Endodermal cell (in vitro differentiated cells): ENCODE data around the gene LHFPL3. TPM values are rescaled to one million over a fixed set of nuclear protein-coding genes. Genes with fewer than 3 reads are reported as not detected.

Source experiments
- DNase-seq: peaks from one replicate; pipeline ENCODE4 v3.0.0-alpha.2; 2017
- H3K27ac ChIP-seq: 2 replicates; pipeline ENCODE4 v1.5.1; 2013; ENCODE audit warnings: mild to moderate bottlenecking, low read depth, low read length, moderate library complexity
- H3K27me3 ChIP-seq: 2 replicates; pipeline ENCODE4 v1.6.1; 2013; ENCODE audit warnings: mild to moderate bottlenecking, low read length, moderate library complexity; ENCODE audit not compliant: insufficient read depth, control insufficient read depth, poor library complexity, severe bottlenecking
- H3K36me3 ChIP-seq: 2 replicates; pipeline ENCODE4 v1.7.0; 2013; ENCODE audit warnings: mild to moderate bottlenecking, low read length, moderate library complexity; ENCODE audit not compliant: control insufficient read depth, insufficient read depth
- H3K4me1 ChIP-seq: one replicate; pipeline ENCODE4 v1.7.0; 2013; ENCODE audit warnings: low read length; ENCODE audit not compliant: control insufficient read depth, insufficient read depth
- H3K4me3 ChIP-seq: 2 replicates; pipeline ENCODE4 v1.5.1; 2013; ENCODE audit warnings: mild to moderate bottlenecking, low read length, moderate library complexity
- H3K9ac ChIP-seq: 2 replicates; pipeline ENCODE4 v1.6.1; 2013; ENCODE audit warnings: mild to moderate bottlenecking, low read length, moderate library complexity; ENCODE audit not compliant: poor library complexity, severe bottlenecking; ENCODE audit errors: extremely low read depth
- H3K9me3 ChIP-seq: 2 replicates; pipeline ENCODE4 v1.6.1; 2013; ENCODE audit warnings: mild to moderate bottlenecking, low read length, moderate library complexity; ENCODE audit not compliant: control insufficient read depth
- H3K27ac Mint-ChIP-seq: 2 replicates; pipeline ENCODE4 v1.8.0; 2020; ENCODE audit warnings: mixed read lengths
- H3K27me3 Mint-ChIP-seq: 2 replicates; pipeline ENCODE4 v1.8.0; 2021; ENCODE audit warnings: mild to moderate bottlenecking, mixed read lengths; ENCODE audit not compliant: insufficient read depth
- H3K36me3 Mint-ChIP-seq: 2 replicates; pipeline ENCODE4 v1.8.0; 2020; ENCODE audit warnings: low read depth, mixed read lengths
- H3K4me1 Mint-ChIP-seq: 2 replicates; pipeline ENCODE4 v1.8.0; 2020; ENCODE audit warnings: mixed read lengths
- H3K4me3 Mint-ChIP-seq: 2 replicates; pipeline ENCODE4 v1.8.0; 2020; ENCODE audit warnings: mild to moderate bottlenecking, moderate library complexity, mixed read lengths
- H3K9me3 Mint-ChIP-seq: 2 replicates; pipeline ENCODE4 v1.8.0; 2020; ENCODE audit warnings: mild to moderate bottlenecking, mixed read lengths
- CTCF ChIP-seq: fragments of 200-600 bp; sonication (generic); conservative IDR thresholded peaks from 2 replicates; pipeline ENCODE4 v1.5.0; 2021; ENCODE audit warnings: antibody characterized with exemption, mild to moderate bottlenecking
- WGBS, 2 experiments: methylation state at CpG; one replicate each; pipeline versions ENCODE4 v1.1.5 to v1.1.7; 2013; ENCODE audit warnings: missing lambda C conversion rate in 2 of 2, mixed read lengths in 1 of 2; ENCODE audit not compliant: insufficient coverage in 1 of 2, insufficient read length in 1 of 2; 5-methylcytosine and 5-hydroxymethylcytosine counted together
- total RNA-seq, 2 donors: library from RNA; stranded (reverse); fragmentation: NEBNext Ultra II Directional in 1 of 2; extraction: Animal tissue kit (Norgen Biotek cat#: 25700) in 1 of 2; gene quantifications; 2 replicates in 1 of 2; 3 replicates in 1 of 2; pipeline ENCODE4 v1.2.1, GENCODE V29; 2021

The LHFPL3 gene
- total RNA-seq, 2 donors from 2014 or later, result not detected

GRCh38 chr7:104352736-104353135 lies 24.3 kb downstream of the LHFPL3 start:
- DNase-seq, result no peak
- no peak overlapping the region for H3K9ac ChIP-seq
- H3K4me1 ChIP-seq, result no peaks in the 10 kb centered on the region
- no peaks in the 10 kb centered on the region for H3K4me1 Mint-ChIP-seq
- no peaks in the 10 kb centered on the region for H3K27me3 Mint-ChIP-seq
- H3K27ac ChIP-seq, result no peak overlapping the region
- H3K9me3 Mint-ChIP-seq, result no peaks in the 10 kb centered on the region
- H3K4me3 Mint-ChIP-seq, result no peak overlapping the region
- H3K27me3 ChIP-seq, result peaks cover 9% of the 10 kb centered on the region
- TF ChIP-seq CTCF, result no peak
- no peaks in the 10 kb centered on the region for H3K36me3 Mint-ChIP-seq
- H3K27ac Mint-ChIP-seq, result no peak overlapping the region
- H3K9me3 ChIP-seq, result no peaks in the 10 kb centered on the region
- no peak overlapping the region for H3K4me3 ChIP-seq
- H3K36me3 ChIP-seq, result no peaks in the 10 kb centered on the region
- WGBS, 2 experiments, result 77 to 88% methylated on average over 4 to 5 of the region's 6 CpGs

DNA sequence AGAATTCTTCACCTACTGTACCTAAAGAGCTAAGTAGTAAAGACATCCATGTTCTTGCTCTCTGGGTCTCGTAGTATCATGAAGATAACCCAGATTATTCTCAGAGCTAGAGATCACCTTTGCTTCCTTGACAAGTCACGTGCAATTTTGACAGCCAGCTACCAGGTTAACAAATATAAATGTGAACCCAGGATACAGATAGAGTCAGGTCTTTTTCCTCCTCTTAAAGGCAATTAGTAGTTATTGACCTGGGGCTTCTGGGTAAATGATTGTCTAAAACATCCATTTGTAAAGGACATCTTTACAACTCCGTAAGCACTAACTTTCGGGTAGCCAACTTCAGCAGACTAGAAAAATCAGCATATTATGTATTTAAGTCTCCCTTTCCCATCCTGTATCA lies 28.8 kb downstream of the LHFPL3 start:
- no peaks in the 10 kb centered on the region for H3K27me3 Mint-ChIP-seq
- no peaks in the 10 kb centered on the region for H3K36me3 Mint-ChIP-seq
- H3K4me3 Mint-ChIP-seq, result no peak overlapping the region
- H3K9me3 Mint-ChIP-seq, result peaks cover 3% of the 10 kb centered on the region
- no peak overlapping the region for H3K27ac ChIP-seq
- H3K4me3 ChIP-seq, result no peak overlapping the region
- H3K9me3 ChIP-seq, result no peaks in the 10 kb centered on the region
- no peak for TF ChIP-seq CTCF
- no peaks in the 10 kb centered on the region for H3K4me1 ChIP-seq
- no peak for DNase-seq
- H3K36me3 ChIP-seq, result no peaks in the 10 kb centered on the region
- WGBS, 2 experiments, result 89 to 93% methylated on average over 2 to 4 of the region's 4 CpGs
- H3K27me3 ChIP-seq, result no peaks in the 10 kb centered on the region
- H3K4me1 Mint-ChIP-seq, result peaks cover 2% of the 10 kb centered on the region
- no peak overlapping the region for H3K27ac Mint-ChIP-seq
- H3K9ac ChIP-seq, result no peak overlapping the region

DNA sequence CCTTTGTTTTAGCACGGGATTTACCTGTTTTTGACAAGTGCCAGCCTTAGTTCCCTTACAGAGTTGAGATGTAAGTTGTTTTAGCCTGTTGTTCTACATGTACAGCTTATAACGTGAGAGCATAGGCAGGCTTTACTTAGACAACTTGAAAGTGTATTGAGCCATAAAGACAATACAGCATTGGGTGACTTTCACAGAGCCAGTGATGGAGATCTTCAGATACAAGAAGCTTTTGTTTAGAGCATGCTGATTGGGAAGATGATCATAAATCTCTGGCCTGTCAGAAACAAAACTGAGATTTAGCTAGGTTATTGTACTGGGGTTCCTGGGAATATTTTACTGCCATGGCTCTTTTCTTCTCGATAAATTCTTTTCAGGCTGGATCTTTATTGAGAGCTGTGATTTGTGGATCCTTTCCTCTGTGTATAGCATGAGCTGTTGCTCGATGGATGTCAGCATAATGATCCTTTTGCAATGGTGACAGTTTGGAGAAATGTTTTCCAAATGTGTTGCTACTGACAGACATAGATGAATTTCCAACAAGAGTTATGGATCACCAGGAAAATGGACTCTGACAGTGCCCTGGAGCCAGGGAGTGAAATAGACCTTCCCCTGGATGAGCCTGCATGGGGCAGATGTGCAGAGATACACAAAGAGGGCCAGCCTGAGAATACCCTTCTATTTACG lies 30.2 kb downstream of the LHFPL3 start:
- Histone ChIP-seq H3K4me3 (no peak overlapping the region), H3K9ac (no peak overlapping the region), H3K27ac (no peak overlapping the region), H3K4me1 (peaks cover 7% of the 10 kb centered on the region), H3K9me3 (no peaks in the 10 kb centered on the region), H3K27me3 (no peaks in the 10 kb centered on the region), H3K36me3 (no peaks in the 10 kb centered on the region)
- no peaks in the 10 kb centered on the region for H3K36me3 Mint-ChIP-seq
- 89 to 94% methylated on average over 3 to 5 of the region's 5 CpGs for WGBS, 2 experiments
- TF ChIP-seq CTCF, result no peak
- DNase-seq, result no peak
- H3K4me1 Mint-ChIP-seq, result peaks cover 16% of the 10 kb centered on the region
- H3K4me3 Mint-ChIP-seq, result no peak overlapping the region
- no peaks in the 10 kb centered on the region for H3K27me3 Mint-ChIP-seq
- H3K9me3 Mint-ChIP-seq, result peaks cover 3% of the 10 kb centered on the region
- no peak overlapping the region for H3K27ac Mint-ChIP-seq
